Measurements from ENCODE around the gene TDRD9.
"Not testable (repeated sequence)": the region's sequence is repeated elsewhere in the genome, so short reads cannot be mapped to it uniquely, and the experiment has no call there.

The TDRD9 gene

DNA sequence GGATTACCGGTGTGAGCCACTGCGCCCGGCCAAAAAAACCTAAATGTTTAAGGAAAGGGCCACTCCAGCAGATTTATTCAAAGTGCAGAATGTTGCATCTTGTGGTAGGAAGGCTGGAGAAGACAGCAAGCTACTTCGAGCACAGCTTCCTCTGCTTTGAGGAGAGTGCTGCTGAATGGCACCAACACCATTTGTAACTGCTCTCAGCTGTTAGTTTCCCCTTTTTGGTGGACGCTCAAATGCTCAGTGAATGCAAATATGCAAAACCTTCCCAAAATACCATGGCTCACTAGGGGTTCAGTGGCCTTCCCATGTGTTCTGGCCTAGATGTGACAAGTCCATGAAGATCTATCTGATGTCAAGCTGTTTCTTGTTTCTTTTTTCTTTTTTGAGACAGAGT lies 2.9 kb upstream of the TDRD9 start:
- DNase-seq (ENCODE audit: low read depth), result no peak

DNA sequence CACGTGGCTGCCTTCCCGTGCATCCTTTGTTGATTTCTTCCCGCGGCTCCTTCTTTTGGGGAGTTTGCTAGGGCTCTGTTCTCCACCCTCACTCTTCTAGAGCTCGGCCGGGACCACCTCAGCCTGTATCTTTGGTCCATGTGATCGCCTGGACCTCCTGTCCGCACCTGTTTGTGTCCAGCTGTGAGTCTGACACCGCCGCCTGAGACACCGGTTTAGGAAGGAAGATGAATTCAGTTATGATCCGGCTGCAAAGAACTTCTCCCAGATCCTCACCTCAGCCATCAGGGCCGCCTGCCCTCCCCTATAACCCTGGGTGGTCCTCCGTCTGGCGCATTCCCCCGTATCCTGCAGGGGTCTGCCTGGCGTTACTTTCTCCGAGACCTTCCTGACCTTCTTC lies 690 bp upstream of the TDRD9 start:
- DNase-seq (ENCODE audit: low read depth), result no peak

DNA sequence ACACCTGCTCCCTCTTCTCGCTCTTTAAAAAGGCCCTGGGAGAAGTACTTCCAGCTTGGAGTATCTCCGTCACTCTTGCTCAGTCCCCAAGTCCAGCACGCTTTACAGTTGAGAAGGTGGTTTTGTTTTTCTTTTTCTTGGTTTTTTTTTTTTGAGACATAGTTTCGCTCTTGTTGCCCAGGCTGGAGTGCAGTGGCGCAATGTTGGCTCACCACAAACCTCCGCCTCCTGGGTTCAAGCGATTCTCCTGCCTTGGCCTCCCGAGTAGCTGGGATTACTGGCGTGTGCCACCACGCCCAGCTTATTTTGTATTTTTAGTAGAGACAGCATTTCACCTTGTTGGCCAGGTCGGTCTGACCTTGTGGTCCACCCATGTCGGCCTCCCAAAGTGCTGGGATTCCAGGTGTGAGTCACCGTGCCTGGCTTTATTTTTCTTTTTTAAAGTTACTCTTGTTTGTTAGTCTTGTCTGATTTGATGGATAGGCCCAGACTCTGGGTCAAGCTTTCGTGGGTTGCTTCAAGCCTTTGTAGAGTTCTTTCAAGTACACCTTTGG lies 1.9 kb downstream of the TDRD9 start:
- DNase-seq (ENCODE audit: low read depth), result no peak

DNA sequence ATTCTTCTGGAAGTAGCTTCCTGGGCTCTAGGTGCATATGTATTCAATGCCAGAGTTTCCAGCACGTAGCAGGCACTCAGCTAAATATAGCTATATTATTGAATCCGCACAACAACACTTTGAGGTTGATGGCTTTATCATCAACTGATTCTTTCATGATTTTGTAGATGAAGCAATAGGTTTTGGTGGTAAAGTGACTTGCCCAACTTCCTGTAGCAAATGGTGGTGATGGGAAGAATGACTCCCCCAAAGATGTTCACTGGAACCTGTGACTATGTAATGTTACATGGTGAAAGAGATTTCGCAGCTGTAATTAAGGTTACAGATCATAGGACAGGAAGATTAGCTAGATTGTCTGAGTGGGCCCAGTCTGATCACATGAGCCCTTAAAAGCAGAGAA lies 3.2 kb downstream of the TDRD9 start:
- DNase-seq (ENCODE audit: low read depth), result no peak

DNA sequence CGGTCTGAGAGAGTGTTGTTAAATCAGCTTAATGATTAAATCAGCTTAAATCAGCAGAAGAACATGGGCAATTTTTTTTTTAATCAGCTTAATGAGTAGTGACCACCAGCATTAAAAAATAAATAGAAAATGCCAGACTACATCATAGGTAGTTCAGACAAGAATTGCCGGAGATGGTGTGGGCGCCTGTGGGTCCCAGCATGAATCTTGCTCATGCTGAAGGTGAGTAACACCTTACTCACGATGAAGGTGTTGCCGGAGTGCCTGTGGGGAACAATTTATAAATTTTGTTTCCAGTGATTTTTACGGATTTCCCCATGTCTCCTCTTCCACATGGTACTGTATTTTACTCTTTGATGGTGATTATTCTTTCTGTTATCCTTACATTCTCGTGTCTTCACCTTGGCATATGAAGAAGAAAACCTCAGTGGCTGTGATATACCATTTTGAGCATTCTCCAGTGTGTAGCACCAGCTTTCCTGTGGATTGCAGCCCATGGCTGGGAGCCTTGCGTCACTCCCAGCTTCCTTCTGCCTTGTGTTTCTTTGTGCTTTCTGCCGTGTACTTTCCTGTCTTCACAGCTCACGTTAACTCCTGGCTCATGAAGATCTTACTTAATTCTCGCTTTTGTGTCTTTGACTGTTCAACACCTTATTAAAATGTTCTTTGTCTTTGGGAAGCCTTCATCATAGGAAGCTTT lies 4.7 kb downstream of the TDRD9 start:
- no peak for DNase-seq (ENCODE audit: low read depth)

DNA sequence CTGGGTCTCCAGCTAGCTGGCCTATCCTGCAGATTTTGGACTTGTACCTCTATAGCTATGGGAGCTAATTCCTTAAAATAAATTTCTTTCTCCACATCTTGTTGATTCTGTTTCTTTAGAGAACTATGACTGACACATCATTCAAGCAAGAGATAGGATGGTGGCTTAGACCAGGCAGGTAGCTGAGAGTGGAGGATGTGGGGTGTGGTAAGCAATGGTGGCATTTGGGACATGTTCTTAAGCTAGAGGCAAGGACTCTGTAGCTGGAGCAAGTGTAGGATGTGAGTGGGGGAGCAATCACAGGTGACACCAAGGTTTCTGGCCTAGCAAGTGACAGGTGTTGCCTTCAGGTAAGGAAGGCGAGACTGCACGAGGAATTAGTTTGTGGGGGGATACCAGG lies 6.8 kb downstream of the TDRD9 start:
- DNase-seq (ENCODE audit: low read depth), result no peak

DNA sequence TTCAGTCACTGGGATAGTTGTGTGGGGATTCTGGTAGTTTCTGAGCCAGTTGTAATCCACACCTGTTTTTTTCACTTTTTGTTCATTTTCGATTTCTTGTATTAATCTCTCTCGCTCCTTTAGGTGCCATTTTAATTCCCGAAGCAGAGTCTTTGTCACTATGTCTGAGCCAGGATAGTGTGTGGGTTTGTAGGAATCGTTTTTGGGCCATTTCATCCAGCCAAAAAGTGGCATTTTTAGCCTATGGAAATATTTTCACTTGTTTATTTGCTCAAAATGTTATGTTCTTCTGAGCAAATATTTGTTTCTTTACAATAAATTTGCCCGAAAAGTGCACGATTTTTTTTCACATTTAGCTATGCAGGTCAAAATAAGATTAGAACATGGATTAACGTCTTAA lies 13.2 kb downstream of the TDRD9 start:
- no peak for DNase-seq (ENCODE audit: low read depth)

DNA sequence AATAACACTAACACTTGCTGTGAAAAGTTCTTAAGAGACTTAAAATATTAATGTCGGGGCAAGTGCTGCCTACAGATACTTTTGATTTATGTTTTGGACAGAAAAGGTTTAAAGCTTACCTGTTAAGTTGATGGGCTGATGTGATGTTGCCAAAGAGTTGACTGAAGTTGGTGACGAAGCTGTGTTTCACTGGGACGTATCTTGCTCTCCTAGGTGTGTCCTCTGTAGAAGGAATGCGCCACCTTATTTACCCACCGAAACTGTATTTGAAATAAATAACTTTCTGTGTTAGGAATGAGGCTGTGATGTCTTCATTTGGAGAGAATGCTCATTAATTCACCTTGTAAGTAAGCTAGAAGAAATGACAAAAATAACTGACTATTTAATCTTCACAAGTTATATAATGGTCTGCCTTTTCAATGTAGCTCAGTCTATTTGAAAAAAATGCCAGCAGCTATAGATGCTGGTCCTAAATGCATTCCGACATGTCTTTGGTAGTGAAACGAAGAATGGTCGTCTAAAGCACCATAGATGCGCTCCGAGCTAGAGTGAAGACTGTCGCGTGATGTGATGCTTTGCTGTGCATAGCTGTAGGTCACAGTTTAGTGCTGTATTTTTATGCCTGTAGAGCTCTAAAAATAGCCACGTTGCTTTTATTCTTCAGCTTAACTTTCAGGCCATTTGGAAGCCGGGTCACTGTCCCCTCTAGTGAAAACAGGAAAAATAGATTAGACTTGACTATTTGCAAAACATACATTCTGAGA lies 13.9 kb downstream of the TDRD9 start, which contains the start of gene RD3L:
Gene RD3L, minus strand, starts transcription at position 557 of the 764 bp plus-strand sequence. CDS start 834 bp downstream, outside the sequence.
- DNase-seq (ENCODE audit: low read depth), result no peak

DNA sequence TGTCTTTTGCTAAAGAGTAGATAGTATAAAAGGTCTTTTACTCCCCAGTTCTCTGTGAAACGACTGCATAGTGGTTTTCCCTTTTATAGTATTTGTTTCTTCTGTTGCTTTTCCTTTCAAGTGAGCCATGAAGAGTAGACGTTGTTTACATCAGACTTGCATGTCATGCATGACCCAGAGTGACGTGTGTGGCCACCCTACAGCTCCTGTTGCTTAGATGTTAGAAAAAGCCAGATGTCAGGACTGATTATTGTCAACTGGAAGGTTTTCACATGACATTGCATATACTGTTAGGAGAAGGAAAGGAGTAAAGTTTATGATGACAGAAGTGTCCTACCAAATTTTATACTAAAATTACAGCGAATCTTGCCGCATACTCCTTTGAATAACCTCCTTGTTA lies 15.4 kb downstream of the TDRD9 start:
- no peak for DNase-seq (ENCODE audit: low read depth)

DNA sequence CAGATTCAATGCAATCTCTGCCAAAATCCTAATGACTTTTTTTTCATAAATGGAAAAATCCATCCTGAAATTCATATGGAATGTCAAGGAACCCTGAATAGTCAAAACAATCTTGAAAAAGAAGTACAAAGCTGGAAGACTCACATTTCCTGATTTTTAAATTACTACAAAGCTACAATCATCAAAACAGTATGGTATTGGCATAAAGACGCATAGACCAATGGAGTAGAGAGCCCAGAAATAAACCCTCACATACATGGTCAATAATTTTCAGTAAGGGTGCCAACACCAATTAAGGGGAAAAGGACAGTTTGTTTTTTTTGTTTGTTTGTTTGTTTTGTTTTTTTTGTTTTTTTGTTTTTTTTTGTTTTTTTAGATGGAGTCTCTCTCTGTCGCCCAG lies 18.7 kb downstream of the TDRD9 start:
- DNase-seq (ENCODE audit: low read depth), result no peak

DNA sequence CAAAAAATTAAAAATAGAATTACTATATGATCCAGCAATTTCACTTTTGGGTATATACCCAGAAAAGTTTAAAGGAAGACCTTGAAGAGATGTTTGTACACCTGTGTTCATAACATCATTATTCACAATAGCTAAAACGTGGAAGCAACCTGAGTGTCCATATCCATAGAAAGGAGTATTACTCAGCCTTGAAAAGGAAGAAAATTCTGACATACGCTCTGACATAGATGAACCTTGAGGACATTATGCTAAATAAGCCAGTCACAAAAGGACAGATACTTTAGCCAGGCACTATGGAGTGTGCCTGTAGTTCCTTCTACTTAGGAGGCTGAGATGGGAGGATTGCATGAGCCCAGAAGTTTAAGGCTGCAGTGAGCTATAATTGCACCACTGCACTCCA lies 20.2 kb downstream of the TDRD9 start:
- no peak for DNase-seq (ENCODE audit: low read depth)

DNA sequence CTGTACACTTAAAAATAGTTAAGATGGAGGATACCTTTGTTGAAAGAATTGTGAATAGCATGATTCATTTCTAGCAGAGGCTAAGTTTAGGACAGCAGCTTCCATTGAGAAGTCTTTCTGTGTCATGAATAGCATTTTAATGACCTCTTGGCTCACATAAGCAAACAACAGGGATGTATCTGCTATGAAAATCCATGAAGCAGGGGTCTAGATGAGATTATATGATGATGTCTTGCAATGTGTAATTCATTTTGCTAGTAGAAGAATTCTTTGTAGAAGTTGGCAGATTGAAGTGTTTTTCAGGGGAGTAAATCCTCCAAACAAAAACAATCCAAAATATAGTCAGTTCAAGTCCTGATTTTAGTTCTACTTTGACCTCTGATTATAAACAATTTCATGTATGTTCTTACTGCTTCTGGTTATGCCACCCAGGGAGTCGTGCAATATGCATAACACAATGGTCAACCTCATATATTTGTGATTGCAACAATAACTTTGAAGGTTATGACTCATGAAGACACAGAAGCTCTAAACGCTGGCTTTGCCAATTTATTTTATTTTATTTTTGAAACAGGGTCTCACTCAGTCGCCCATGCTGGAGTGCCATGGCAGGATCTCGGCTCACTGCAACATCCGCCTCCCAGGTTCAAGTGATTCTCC lies 21.0 kb downstream of the TDRD9 start:
- DNase-seq (ENCODE audit: low read depth), result no peak

DNA sequence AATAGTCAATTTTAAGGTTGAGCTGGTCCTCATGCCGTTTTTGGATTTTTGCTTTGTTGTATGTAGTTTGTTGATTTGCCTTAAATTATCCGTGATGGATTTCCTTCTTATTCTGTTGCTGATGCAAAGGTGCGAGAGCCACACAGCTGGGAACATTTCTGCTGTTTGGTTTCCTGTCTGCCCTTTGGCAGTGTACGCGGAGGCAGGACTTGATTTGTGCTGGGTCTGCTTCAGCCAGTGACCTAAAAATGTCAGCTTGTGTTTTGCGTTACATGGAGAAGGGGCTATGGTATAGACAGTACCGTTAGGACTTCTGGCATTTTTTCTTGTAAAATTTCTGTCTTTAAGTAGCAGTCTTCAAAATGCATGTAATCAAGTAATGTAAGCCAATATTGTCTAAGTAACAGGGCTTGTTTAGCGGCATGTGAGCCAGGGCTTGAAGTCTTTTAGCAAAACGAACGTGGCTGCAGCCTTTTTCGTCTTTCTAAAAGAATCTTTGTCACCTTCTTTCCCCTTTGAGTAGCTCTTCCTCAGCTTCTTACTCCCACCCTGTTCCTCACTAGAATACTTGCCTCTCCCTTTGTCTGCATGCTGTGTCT lies 32.3 kb downstream of the TDRD9 start:
- no peak for DNase-seq (ENCODE audit: low read depth)

DNA sequence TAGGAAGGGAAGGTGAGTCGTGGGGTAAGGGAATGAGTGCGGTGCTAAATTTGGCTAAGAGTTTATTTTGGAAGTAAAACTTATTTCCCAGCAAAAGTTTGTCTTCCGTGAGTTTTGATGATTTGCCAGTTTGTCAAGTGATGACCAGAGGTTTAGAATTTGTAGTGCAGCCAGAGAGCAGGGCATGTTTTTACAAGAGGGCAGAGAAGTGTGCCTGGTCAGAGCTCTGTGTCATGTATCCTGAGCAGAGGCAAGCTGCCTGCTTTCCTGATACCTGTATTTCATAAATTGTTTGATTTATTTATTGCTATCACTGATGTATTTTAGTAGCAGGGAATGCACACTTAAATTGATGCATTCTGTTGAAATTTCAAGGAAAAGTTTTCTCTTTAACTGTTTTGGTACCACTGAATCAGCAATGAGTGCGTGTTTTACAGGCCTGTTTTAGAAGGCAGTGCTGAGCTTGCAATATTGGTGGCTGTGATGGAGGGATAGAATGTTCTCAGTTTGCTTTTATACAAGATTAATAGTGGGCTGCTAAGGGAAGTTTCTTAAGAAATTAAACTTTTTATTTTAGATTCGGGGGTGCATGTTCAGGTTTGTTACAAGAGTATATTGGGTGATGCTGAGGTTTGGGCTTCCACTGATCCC lies 33.8 kb downstream of the TDRD9 start:
- DNase-seq (ENCODE audit: low read depth), result no peak

DNA sequence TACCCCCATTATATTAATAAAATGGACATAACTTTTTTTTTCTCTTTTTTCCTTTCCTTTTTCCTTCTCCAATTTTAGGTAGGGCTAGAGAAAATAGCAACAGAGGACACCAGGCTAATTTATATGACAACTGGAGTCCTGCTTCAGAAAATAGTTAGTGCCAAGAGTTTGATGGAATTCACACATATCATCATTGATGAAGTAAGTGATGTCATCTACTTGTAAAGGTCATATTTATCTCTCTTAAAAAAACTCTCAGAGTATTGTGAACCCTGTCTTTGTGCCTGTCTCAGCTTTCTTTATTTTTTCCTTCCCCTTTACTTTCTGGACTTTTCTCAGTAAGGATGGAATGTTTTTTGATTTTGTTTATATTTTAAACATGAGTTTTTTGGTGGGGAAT lies 38.4 kb downstream of the TDRD9 start:
- no peak for DNase-seq (ENCODE audit: low read depth)

DNA sequence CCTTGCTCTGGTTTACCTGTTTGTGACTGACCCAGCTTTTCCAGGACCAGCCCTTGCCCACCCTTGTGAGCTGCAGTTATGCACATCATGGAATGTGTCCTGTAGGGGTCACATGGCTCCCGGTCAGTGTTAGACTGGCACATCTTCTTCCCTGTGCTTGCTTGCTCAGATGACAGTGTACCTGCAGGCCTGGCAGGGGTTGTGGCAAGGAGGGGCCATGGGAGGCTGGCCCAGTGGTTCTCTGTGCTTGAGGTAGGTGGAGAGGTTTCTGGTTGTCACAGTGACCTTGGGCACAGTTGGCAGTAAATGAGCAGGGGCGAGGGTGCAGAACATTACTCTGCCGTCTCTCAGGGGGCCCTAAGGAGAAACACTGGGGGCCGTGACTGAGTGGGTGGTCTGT lies 41.7 kb downstream of the TDRD9 start:
- no peak for DNase-seq (ENCODE audit: low read depth)

DNA sequence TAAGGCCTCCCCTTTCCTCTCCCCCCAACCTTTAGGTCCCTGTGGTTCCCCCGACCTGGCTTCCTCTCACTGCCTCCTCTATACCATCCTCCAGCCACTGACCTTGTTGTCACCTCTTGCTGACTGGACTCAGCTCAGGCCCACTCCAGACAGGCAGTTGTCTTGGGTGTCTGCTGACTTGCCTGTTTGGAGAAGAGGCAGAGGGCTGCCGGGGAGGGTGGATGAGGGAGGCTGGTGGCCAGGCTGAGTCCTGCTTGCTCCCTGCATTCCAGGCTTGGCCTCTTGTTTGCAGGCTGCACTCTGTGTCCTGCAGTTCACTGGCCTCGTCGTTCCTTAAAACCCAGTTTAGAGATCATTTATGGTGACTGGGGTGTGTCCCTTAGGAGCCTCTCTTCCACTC lies 45.1 kb downstream of the TDRD9 start:
- no peak for DNase-seq (ENCODE audit: low read depth)

DNA sequence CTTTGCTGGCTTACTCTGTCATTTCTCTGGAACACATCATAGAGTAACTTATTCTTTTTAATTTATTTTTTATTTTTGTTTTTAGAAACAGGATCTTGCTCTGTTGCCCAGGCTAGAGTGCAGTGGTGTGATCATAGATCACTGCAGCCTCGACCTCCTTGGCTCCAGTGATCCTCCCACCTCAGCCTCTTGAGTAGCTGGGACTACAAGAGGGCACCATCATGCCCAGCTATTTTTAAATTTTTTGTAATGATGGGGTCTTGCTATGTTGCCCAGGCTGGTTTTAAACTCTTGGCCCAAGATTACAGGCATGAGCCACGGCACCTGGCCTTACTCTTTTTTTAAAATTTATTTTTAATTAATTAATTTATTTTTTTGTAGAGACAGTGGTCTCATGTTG lies 46.3 kb downstream of the TDRD9 start:
- DNase-seq (ENCODE audit: low read depth), result no peak

DNA sequence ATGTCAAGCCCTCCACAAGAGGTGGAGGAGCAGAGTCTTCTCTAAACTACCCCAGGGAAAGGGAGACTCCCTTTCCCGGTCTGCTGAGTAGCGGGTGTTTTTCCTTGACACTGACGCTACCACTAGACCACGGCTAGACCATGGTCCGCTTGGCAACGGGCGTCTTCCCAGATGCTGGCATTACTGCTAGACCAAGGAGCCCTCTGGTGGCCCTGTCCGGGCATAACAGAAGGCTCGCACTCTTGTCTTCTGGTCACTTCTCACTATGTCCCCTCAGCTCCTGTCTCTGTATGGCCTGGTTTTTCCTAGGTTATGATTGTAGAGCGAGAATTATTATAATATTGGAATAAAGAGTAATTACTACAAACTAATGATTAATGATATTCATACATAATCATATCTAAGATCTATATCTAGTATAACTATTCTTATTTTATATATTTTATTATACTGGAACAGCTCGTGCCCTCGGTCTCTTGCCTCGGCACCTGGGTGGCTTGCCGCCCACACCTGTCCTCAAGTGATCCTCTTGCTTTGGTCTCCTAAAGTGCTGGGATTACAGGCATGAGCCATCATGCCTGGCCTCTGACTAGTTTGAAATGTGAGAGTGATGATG lies 52.5 kb downstream of the TDRD9 start:
- not testable (repeated sequence) for DNase-seq (ENCODE audit: low read depth)

DNA sequence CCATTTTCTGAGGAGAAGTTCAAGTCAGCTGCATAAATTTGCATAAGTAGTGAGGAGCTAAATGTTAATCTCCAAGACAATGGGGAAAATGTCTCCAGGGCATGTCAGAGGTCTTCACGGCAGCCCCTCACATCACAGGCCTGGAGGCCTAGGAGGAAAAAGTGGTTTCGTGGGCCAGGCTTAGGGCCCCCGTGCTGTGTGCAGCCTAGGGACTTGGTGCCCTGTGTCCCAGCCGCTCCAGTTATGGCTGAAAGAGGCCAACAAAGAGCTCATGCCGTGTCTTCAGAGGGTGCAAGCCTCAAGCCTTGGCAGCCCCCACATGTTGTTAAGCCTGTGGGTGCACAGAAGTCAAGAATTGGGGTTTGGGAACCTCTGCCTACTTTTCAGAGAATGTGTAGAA lies 55.9 kb downstream of the TDRD9 start:
- DNase-seq (ENCODE audit: low read depth), result no peak

DNA sequence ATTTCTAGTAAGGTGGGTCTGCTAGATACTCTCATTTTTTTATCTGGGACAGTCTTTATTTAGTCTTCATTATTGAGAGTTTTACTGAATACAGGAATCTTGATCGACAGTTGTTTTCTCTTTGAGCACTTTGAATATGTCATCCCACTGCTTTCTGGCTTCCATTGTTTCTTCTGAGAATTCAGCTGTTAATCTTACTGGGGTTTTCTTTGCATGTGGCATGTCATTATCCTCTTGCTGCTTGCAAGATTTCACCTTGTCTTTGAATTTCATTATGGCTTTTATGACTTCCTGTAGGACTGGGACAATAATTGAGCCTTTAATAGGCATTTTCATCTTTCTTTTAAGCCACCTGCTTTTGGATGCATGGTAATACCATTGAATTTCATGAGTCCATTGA lies 60.8 kb downstream of the TDRD9 start:
- DNase-seq (ENCODE audit: low read depth), result no peak

DNA sequence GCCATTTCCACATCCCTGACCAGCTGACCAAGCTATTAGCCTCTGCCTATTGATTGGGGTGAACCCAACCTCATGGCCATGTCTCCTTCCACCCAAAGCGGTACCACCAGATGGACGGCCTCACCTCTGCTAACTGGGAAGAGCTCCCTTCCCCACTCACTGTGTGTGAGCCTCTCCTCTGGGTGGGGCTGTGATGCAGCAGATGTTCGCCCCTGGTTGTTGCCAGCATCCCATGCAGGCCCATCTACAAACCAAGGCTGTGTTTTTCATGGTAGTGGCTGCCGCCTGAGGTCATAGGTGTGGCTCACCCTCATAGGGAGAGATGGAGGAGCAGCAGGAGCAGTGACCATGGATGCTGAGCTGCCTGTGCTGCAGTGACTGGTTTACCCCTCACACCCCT lies 61.7 kb downstream of the TDRD9 start:
- DNase-seq (ENCODE audit: low read depth), result no peak

All from stimulated activated CD8-positive, alpha-beta memory T cell treated with anti-CD3 and anti-CD28 coated beads, Interleukin-15, amount 100 ng/mL, for 1 hour (primary cell).